MM.1S (cell line): ENCODE measurements around the gene CDC42SE2.

ENCODE experiments used
- DNase-seq: peaks from one replicate; pipeline ENCODE4 v3.0.0-alpha.2; 2015
- H2AFZ ChIP-seq: fragments of 300-600 bp; sonication (generic); 2 replicates; pipeline ENCODE4 v1.6.0; 2016; ENCODE audit warnings: antibody characterized with exemption, low read length
- H3F3A ChIP-seq: fragments of 300-600 bp; sonication (generic); 2 replicates; pipeline ENCODE4 v1.6.1; 2016; ENCODE audit warnings: mild to moderate bottlenecking, antibody characterized with exemption, low read length, moderate library complexity, mixed read lengths; ENCODE audit not compliant: insufficient read depth
- H3K27ac ChIP-seq: fragments of 300-600 bp; sonication (generic); 2 replicates; pipeline ENCODE4 v1.5.1; 2016; ENCODE audit warnings: mild to moderate bottlenecking, low read length
- H3K27me3 ChIP-seq: fragments of 300-600 bp; sonication (generic); replicated peaks from 2 replicates; pipeline ENCODE4 v1.6.0; 2016; ENCODE audit warnings: low read length; ENCODE audit not compliant: insufficient read depth
- H3K36me3 ChIP-seq: fragments of 300-600 bp; sonication (generic); replicated peaks from 2 replicates; pipeline ENCODE4 v1.6.1; 2016; ENCODE audit warnings: mild to moderate bottlenecking, low read length, mixed read lengths; ENCODE audit not compliant: insufficient read depth
- H3K4me1 ChIP-seq: fragments of 300-600 bp; sonication (generic); 2 replicates; pipeline ENCODE4 v1.6.1; 2016; ENCODE audit warnings: low read length, mixed read lengths
- H3K4me2 ChIP-seq: fragments of 300-600 bp; sonication (generic); 2 replicates; pipeline ENCODE4 v1.6.0; 2016; ENCODE audit warnings: low read depth, low read length
- H3K4me3 ChIP-seq: fragments of 300-600 bp; sonication (generic); 2 replicates; pipeline ENCODE4 v1.5.1; 2016; ENCODE audit warnings: low read length, mixed read lengths
- H3K79me2 ChIP-seq: fragments of 300-600 bp; sonication (generic); 2 replicates; pipeline ENCODE4 v1.6.1; 2016; ENCODE audit warnings: mixed run types, low read length, mixed read lengths
- H3K9ac ChIP-seq: fragments of 300-600 bp; sonication (generic); 2 replicates; pipeline ENCODE4 v1.6.1; 2016; ENCODE audit warnings: low read length, mixed read lengths
- H3K9me2 ChIP-seq: fragments of 300-600 bp; sonication (generic); replicated peaks from 2 replicates; pipeline ENCODE4 v1.6.1; 2016; ENCODE audit warnings: mild to moderate bottlenecking, low read length, mixed read lengths; ENCODE audit not compliant: insufficient read depth
- H3K9me3 ChIP-seq: fragments of 300-600 bp; sonication (generic); replicated peaks from 2 replicates; pipeline ENCODE4 v1.6.1; 2016; ENCODE audit warnings: mild to moderate bottlenecking, low read length, mixed read lengths; ENCODE audit not compliant: insufficient read depth
- H4K20me1 ChIP-seq: fragments of 300-600 bp; sonication (generic); 2 replicates; pipeline ENCODE4 v1.6.1; 2016; ENCODE audit warnings: mild to moderate bottlenecking, low read length, moderate library complexity, mixed read lengths; ENCODE audit not compliant: insufficient read depth
- EZH2 ChIP-seq: fragments of 300-600 bp; sonication (generic); optimal IDR thresholded peaks from 2 replicates; pipeline ENCODE3; 2017; ENCODE audit warnings: low read depth, mild to moderate bottlenecking, antibody characterized with exemption, low read length, mixed read lengths
- EZH2phosphoT487 ChIP-seq: fragments of 300-600 bp; sonication (generic); IDR thresholded peaks from 2 replicates; pipeline ENCODE4 v1.6.1; 2018; ENCODE audit warnings: antibody characterized with exemption, low read length
- TF ChIP-seq, protein P1 (sequence below): fragments of 300-600 bp; sonication (generic); IDR thresholded peaks from 2 replicates; pipeline ENCODE4 v1.5.1; 2016; ENCODE audit warnings: antibody characterized with exemption, low read length, mixed read lengths

CDC42SE2 gene, protein sequence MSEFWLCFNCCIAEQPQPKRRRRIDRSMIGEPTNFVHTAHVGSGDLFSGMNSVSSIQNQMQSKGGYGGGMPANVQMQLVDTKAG

DNA sequence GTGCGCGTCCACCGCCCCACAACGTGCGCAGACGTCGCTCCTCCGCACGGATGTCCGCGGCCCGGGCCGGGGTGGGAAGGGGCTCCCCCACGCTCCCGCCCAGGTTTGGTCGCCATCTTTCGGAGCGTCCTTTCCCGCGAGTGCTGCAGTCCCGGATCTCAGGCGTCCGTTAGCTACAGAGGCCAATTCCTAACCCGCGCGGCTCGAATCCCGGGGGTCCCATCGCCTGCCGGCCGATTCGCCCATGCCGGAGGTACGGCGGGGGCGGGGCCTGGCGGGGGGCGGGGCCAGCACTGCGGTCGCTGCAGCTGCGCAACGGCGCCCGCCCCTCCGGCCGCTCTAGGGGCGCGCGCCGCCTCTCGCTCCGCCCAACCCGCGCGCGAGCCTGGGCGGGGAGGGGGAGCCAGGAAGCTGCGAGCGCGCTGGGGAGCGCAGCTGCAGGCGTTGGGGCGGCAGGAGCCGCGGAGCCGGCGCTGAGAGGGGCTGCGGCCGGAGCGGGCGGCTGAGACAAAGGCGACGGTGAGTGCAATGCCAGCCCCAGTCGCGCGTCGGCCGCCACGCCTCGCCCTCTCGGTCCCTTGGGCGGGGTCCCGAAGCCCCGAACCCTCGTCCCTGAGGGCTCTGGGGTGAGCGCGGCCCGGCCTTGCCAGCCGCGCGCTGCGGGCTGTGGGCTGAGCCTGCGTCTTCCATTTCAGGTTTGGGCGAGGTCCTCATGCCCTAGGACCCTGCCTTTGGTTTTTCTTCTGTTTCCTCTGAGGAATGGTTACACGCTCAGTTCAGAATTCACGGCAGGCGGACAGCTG, at the start of gene CDC42SE2:
TSS of gene CDC42SE2 (plus strand) at position 406 of the 803 bp plus-strand sequence. CDS start 95,441 bp downstream, outside the sequence.
- Histone ChIP-seq H3K79me2 (peaks cover 48% of the 10 kb centered on the region), H3K4me3 (peak within 1 kb of the TSS; percentile 85), H4K20me1 (no peaks in the 10 kb centered on the region; the same call in 1 of the 2 replicates), H3K9me2 (no peaks in the 10 kb centered on the region), H3K9ac (peak within 1 kb of the TSS; percentile 85), H3K27me3 (no peaks in the 10 kb centered on the region), H2AFZ (peak within 1 kb of the TSS; percentile 78), H3K27ac (peak within 1 kb of the TSS; percentile 89), H3K4me2 (peak within 1 kb of the TSS; percentile 95), H3F3A (peaks cover 26% of the 10 kb centered on the region), H3K9me3 (no peaks in the 10 kb centered on the region), H3K4me1 (peaks cover 14% of the 10 kb centered on the region), H3K36me3 (peaks cover 4% of the 10 kb centered on the region; the same call in 1 of the 2 replicates)
- DNase-seq: peak; percentile 91
- no peak for TF ChIP-seq EZH2phosphoT487
- TF ChIP-seq, protein P1, sequence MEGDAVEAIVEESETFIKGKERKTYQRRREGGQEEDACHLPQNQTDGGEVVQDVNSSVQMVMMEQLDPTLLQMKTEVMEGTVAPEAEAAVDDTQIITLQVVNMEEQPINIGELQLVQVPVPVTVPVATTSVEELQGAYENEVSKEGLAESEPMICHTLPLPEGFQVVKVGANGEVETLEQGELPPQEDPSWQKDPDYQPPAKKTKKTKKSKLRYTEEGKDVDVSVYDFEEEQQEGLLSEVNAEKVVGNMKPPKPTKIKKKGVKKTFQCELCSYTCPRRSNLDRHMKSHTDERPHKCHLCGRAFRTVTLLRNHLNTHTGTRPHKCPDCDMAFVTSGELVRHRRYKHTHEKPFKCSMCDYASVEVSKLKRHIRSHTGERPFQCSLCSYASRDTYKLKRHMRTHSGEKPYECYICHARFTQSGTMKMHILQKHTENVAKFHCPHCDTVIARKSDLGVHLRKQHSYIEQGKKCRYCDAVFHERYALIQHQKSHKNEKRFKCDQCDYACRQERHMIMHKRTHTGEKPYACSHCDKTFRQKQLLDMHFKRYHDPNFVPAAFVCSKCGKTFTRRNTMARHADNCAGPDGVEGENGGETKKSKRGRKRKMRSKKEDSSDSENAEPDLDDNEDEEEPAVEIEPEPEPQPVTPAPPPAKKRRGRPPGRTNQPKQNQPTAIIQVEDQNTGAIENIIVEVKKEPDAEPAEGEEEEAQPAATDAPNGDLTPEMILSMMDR: no peak

DNA sequence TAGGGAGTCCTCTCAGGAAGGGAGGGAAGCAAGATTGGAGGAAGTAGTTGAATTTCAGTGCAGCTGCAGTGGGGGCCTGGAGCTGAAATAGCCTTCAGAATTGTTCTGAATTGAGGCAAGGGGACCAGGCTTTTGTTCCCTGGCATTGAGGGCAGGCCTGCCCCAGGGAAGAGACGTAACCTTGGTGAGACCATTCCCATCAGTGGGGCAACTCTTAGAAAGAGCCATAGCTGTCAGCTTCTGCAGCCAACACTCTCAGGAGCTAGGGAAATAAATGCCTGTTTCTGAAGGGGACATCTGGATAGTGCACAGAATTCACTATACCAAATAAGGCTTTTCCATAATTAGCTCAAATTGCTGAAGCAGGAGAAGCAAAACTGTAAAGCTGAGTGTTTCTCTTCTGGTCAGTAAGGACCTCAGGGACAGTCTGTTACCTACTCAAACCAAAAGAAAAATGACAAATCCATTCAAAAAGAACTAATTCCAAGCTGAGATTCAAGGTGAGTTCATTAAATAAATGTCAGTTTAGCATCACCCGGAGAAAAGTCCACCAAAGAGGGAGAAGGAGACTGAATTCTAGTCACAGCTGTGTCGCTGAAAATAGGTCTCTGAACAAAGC, 49.1 kb upstream of the CDC42SE2 start:
- no peak overlapping the region for H3K4me2 ChIP-seq
- no peaks in the 10 kb centered on the region; the same call in 1 of the 2 replicates for H3K4me1 ChIP-seq
- TF ChIP-seq EZH2 (no peak), EZH2phosphoT487 (no peak)
- TF ChIP-seq, protein P1: no peak
- no peaks in the 10 kb centered on the region for H3K9me2 ChIP-seq
- H2AFZ ChIP-seq: no peak overlapping the region
- no peaks in the 10 kb centered on the region for H4K20me1 ChIP-seq
- H3K4me3 ChIP-seq: no peak overlapping the region
- H3K27me3 ChIP-seq: no peaks in the 10 kb centered on the region
- no peaks in the 10 kb centered on the region for H3F3A ChIP-seq
- no peaks in the 10 kb centered on the region for H3K79me2 ChIP-seq
- no peak overlapping the region for H3K27ac ChIP-seq
- no peaks in the 10 kb centered on the region for H3K36me3 ChIP-seq
- no peak for DNase-seq
- no peak overlapping the region for H3K9ac ChIP-seq
- no peaks in the 10 kb centered on the region for H3K9me3 ChIP-seq

DNA sequence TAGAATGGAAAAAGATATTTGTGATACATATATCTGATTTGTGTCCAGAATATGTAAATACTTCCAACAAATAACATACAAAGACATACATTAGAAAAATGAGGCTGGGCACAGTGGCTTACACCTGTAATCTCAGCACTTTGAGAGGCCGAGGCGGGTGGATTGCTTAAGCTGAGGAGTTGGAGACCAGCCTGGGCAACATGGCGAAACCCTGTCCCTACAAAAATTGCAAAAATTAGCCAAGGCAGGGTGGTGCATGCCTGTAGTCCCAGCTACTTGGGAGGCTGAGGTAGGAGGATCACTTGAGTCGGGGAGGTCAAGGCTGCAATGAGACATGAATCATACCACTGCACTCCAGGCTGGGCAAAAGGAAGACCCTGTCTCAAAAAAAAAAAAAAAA, 46.1 kb upstream of the CDC42SE2 start:
- H3K79me2 ChIP-seq: no peaks in the 10 kb centered on the region
- H3K27me3 ChIP-seq: no peaks in the 10 kb centered on the region
- no peak overlapping the region for H3K4me3 ChIP-seq
- H3K36me3 ChIP-seq: no peaks in the 10 kb centered on the region
- H3K9ac ChIP-seq: no peak overlapping the region
- H3K9me3 ChIP-seq: no peaks in the 10 kb centered on the region
- H2AFZ ChIP-seq: no peak overlapping the region
- no peaks in the 10 kb centered on the region for H4K20me1 ChIP-seq
- no peaks in the 10 kb centered on the region for H3K9me2 ChIP-seq
- no peaks in the 10 kb centered on the region for H3F3A ChIP-seq
- no peak overlapping the region for H3K27ac ChIP-seq
- no peaks in the 10 kb centered on the region; the same call in 1 of the 2 replicates for H3K4me1 ChIP-seq
- DNase-seq: no peak
- TF ChIP-seq, protein P1: no peak
- no peak for TF ChIP-seq EZH2phosphoT487
- no peak for TF ChIP-seq EZH2
- H3K4me2 ChIP-seq: no peak overlapping the region
